SK-N-MC (cell line): ENCODE results near the gene GAS5.

Experiments used
- EZH2 ChIP-seq: fragments of 200-600 bp; sonication (generic); IDR thresholded peaks from one replicate; pipeline ENCODE4 v1.6.1; 2017; ENCODE audit warnings: antibody characterized with exemption
- FOXP2 ChIP-seq: optimal IDR thresholded peaks from 2 replicates; pipeline ENCODE3; 2011; ENCODE audit warnings: mild to moderate bottlenecking, moderate library complexity; ENCODE audit not compliant: insufficient read depth; ENCODE audit errors: extremely low read length, control extremely low read depth
- POLR2AphosphoS5 ChIP-seq: IDR thresholded peaks from 2 replicates; pipeline ENCODE4 v1.6.1; 2012; ENCODE audit warnings: mild to moderate bottlenecking, low read depth, low read length, borderline replicate concordance

GRCh38 chr1:173876732-173877131 is 8.9 kb upstream of the GAS5 start:
- TF ChIP-seq EZH2 = no peak
- TF ChIP-seq POLR2AphosphoS5 = no peak
- TF ChIP-seq FOXP2 = no peak
